ENCODE results near the gene ZCCHC18. TPM values are rescaled to one million over a fixed set of nuclear protein-coding genes. Genes with fewer than 3 reads are reported as not detected.
"Not testable (repeated sequence)": the region's sequence is repeated elsewhere in the genome, so short reads cannot be mapped to it uniquely, and the experiment has no call there.

Gene ZCCHC18
- total RNA-seq (2014; rRNA removed; shearing (Covaris generic)) = 1.5 and 2.1 TPM in 2 replicates

- peak; percentile 32 for DNase-seq (ENCODE audit: low spot score)
Observed at GRCh38 chrX:104112326-104112951, at the start of gene ZCCHC18. TSS of gene ZCCHC18 (plus strand) at chrX:104112523. CDS start at chrX:104114112, 1,589 bp downstream.

DNA sequence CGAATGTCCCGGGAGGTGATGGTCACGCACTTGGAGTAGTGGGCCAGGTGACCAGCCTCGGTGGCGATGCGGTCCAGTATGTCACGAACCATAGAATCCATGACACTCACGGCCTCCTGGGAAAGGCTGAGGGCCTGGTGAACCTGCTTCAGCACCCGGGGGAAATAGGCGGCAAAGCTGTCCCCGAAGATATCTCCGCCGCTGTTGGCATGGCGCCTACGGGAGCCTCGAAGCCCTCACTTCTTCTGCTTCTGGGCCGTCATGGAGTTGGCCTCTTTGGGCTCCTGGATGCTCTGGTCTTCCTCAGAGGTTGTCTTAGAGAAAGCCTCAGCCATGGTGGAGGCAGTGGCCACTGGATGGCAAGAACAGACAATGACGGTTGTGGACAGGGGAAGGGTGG, 49.7 kb upstream of the ZCCHC18 start:
- DNase-seq (ENCODE audit: low spot score) = not testable (repeated sequence)

DNA sequence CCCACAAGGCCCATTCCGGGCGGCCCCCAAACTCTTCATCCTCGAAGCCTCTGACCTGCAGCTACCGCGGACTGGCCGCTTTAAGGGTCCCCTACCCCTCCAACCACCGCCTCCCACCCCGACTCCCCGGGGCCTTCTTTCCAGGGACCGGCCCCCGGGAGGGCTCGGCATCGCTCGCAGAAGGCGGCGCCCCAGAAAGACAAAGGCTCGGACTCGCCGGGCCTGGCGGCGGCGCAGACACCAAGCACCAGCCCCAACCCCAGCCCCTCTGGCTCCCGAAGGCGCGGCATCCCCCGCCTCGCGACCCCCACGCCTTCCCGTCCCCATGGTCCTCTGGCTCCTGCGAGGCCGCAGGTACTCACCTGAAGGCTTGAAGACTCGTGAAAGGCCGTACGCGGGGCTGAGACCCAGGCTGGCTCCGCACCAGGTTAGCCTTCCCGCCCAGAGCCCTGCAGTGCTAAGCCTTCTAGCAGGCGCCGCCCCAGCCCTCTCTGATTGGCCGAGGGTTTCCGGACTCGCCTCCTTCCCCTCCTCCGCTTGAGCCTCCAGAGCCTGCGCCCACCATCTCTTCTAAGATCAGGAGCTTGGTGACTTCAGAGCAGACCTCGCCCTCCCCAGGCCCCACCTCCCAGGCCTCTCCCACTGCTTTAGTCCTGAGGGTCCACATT, 36.4 kb upstream of the ZCCHC18 start, which contains the start of gene TMSB15C:
Gene TMSB15C (minus strand): TSS at position 459 of the 668 bp plus-strand sequence.
- DNase-seq (ENCODE audit: low spot score) = not testable (repeated sequence)

GRCh38 chrX:104077854-104078253, 34.5 kb upstream of the ZCCHC18 start:
- not testable (repeated sequence) for DNase-seq (ENCODE audit: low spot score)

DNA sequence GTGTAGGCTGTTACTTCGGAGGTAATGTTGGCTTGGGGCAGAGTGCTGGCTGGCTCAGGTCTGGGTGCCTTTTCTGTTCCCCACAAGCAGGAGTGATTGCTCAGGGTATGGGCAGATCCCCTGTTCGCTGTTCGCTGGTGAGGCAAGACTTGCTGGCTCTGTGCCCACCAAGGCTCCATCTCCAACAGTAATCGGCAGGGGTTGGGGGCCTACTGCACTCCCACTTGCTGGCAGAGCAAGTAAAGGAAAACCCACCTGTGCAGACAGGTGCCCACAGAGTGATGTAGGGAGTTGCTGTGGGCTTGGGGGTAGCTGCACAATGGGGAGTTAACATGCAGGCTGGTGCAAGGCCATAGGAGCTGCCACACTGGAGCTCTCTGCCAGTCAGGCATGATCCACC, 28.3 kb upstream of the ZCCHC18 start:
- DNase-seq (ENCODE audit: low spot score) = no peak

DNA sequence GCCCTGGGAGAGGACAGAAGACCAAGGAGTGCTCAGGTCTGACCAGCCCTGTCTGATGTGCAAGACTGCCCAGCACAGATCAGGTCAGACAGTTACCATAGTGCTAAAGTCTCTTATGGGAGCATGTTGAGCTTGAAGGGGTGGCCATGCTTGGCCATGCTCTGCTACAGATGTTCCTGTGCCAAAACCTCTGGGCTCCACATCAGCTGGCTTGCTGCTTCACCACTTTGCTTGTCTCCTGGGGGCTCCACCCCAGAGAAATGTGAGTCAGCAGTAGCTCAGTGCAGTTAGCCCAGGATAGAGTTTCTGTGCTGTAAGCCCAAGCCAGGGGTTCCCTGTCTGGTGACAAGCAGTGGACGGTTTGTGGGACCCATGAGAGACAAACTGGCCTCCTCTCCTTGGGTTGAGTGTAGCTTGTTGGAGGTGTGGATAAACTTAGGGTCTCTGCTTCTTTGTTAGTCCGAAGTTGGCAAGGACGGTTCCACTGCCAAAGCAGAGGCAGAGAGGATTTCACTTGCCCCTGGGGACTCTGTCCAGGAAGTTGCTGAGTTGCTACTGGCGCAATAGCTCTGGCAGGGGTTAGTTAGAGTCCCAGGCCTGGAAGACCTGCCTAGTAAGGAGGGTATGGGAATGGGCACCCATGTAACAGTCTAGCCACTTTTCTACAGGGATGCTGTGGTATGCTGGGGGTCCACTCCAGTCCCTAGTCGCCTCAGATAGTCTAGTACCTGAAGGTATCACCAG, 27.6 kb upstream of the ZCCHC18 start:
- DNase-seq (ENCODE audit: low spot score) = no peak

- no peak for DNase-seq (ENCODE audit: low spot score)
Observed at GRCh38 chrX:104085477-104085876, 26.8 kb upstream of the ZCCHC18 start.

GRCh38 chrX:104085919-104086318, 26.4 kb upstream of the ZCCHC18 start:
- no peak for DNase-seq (ENCODE audit: low spot score)

DNA sequence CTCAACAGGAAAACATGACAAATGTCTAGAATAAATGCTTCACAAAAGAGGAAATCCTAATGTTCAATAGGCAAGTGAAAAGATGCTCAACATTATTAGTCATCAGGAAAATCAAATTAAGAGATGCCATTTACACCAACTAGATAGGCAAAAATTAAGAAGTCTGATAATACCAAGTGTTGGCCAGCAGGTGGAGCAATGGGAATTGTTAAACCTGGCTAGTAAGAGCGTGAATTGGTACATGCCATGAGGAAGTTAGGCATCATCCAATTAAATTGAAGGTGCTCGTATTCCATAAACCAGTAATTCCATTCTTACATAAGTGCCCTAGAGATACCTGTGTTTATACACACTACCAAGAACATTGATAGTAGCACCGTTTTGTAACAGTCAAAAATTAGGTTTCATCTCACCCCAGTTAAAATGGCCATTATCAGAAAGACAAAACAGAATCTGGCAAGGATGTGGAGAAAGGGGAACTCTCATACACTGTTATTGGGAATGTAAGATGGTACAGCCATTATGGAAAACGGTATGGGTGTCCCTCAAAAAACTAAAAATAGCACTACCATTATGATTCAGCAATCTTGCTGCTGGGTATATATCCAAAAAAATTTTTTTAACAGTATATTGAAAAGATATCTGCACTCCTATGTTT, 14.0 kb upstream of the ZCCHC18 start:
- peak; percentile 58 for DNase-seq (ENCODE audit: low spot score)

DNA sequence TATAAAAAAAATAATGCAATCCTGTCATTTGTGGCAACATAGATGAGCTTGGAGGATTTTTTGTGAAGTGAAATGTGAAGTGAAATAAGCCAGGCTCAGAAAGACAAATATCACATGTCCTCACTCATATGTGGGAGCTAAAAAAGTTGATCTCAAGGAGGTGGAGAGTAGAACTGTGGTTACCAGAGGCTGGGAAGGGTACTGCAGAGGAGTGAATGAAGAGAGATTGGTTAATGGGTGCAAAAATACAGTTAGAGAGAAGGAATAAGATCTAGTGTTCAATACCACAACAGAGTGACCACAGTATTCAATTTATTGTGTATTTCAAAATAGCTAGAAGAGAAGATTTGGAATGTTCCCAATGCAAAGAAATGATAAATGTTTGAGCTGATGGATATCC, 13.4 kb upstream of the ZCCHC18 start:
- DNase-seq (ENCODE audit: low spot score) = no peak

GRCh38 chrX:104104676-104105075, 7.6 kb upstream of the ZCCHC18 start:
- no peak for DNase-seq (ENCODE audit: low spot score)

GRCh38 chrX:104105330-104106262, 6.7 kb upstream of the ZCCHC18 start:
- DNase-seq (ENCODE audit: low spot score) = no peak

GRCh38 chrX:104108955-104109354, 3.4 kb upstream of the ZCCHC18 start:
- DNase-seq (ENCODE audit: low spot score) = no peak

DNA sequence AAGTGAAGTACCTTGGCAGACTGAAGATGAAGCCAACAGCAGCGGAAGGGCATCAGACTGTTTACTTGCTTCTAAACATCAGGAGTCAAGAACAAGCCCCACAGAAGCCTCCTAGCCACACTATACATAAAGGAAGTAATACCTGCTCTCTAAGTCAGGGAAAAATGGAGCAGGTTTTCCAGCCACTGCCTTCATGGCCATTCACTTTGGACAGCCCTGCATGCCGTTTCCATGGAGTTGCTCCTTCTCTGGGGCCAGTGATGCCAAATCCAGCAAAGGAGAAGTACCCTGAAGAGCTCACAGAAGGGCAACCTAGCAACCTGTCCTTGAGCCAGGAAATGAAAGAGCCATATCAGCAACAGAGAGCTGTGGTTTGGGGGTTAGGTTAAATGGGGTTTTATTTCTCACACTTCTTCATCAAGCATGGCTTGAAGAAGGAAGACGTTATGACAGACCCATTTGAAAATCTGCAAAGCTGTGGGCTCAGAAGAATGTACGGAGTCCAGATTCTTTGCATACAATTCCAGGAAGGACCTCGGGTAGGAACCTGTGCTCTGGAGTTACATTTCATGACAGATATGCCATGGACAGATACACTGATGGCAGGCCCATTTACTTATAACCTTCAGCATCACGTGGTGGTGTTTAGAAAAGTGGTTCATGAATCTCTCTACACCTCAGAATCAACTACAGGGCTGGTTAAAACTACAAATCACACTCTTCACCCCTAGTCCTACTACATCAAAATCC, 1.7 kb upstream of the ZCCHC18 start:
- not testable (repeated sequence) for DNase-seq (ENCODE audit: low spot score)

- peak; percentile 68 for DNase-seq (ENCODE audit: low spot score)
Observed at GRCh38 chrX:104113222-104113965, 1.1 kb downstream of the ZCCHC18 start.

DNA sequence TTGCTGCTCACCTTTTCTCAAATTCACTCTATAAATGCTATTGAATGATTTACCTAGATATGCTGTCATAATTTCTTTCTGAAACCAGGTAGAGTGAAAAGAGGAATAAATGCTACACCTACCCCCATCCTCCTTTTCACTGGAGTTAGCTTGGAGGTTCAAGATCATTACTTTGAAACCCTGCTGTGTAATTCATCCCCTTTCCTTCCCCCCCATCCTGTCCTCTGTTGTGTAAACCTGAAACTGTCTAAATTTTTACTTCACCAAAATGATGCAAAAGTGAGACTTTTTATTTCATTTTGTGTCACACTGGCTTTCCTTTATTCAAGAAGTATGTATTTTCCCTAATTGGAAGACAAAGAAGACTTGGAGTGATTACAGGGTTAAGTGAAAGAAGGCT, 5.4 kb downstream of the ZCCHC18 start:
- DNase-seq (ENCODE audit: low spot score) = no peak

- DNase-seq (ENCODE audit: low spot score) = no peak
Observed at GRCh38 chrX:104118765-104119164, 6.4 kb downstream of the ZCCHC18 start.

GRCh38 chrX:104122829-104123228, 10.5 kb downstream of the ZCCHC18 start:
- no peak for DNase-seq (ENCODE audit: low spot score)

GRCh38 chrX:104126856-104127255, 14.5 kb downstream of the ZCCHC18 start:
- DNase-seq (ENCODE audit: low spot score) = no peak

DNA sequence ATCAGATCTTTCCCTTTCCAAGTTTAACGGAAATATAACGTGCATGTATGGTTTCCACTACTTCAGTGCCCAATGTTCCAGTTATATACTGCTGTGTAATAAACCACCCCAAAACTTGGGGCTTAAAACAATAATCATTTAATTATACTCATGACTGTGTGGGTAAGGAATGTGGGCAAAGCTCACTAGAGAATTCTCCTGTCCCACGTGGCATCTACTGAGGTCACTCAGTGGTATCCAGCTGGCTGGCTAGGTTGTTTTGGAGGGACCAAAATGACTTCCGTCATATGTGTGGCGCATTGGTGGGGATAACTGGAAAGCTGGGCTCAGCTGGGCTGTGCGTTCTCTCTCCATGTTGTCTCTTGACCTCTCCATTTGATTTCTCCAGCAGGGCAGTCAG, 18.5 kb downstream of the ZCCHC18 start:
- no peak for DNase-seq (ENCODE audit: low spot score)

Data from H4 (cell line).